H9 (cell line): ENCODE data around the gene HERC4. TPM values are rescaled to one million over a fixed set of nuclear protein-coding genes. Genes with fewer than 3 reads are reported as not detected.

Source experiments
- DNase-seq: peaks from one replicate; pipeline ENCODE4 v3.0.0-alpha.2; 2017
- H2AFZ ChIP-seq: one replicate; pipeline ENCODE4 v1.6.1; 2013; ENCODE audit warnings: mild to moderate bottlenecking, low read length, control low read depth, moderate library complexity
- H2AK5ac ChIP-seq: 2 replicates; pipeline ENCODE4 v1.6.1; 2013; ENCODE audit warnings: low read length, control low read depth, mixed read lengths; ENCODE audit not compliant: insufficient read length
- H2BK120ac ChIP-seq: one replicate; pipeline ENCODE4 v1.6.1; 2013; ENCODE audit warnings: low read depth, mild to moderate bottlenecking, low read length, control low read depth, inconsistent platforms; ENCODE audit not compliant: poor library complexity, severe bottlenecking
- H2BK12ac ChIP-seq: 2 replicates; pipeline ENCODE4 v1.6.1; 2013; ENCODE audit warnings: low read length, control low read depth, mixed read lengths, low read depth; ENCODE audit not compliant: insufficient read length
- H2BK15ac ChIP-seq: 2 replicates; pipeline ENCODE4 v1.6.1; 2013; ENCODE audit warnings: low read depth, low read length, control low read depth
- H2BK20ac ChIP-seq: one replicate; pipeline ENCODE4 v1.6.1; 2013; ENCODE audit warnings: low read depth, mild to moderate bottlenecking, low read length, control low read depth, inconsistent platforms; ENCODE audit not compliant: poor library complexity, severe bottlenecking
- H2BK5ac ChIP-seq: 2 replicates; pipeline ENCODE4 v1.6.1; 2013; ENCODE audit warnings: low read length, control low read depth, mixed read lengths; ENCODE audit not compliant: insufficient read length
- H3K14ac ChIP-seq: 2 replicates; pipeline ENCODE4 v1.6.1; 2013; ENCODE audit warnings: low read length, control low read depth; ENCODE audit not compliant: insufficient read depth
- H3K18ac ChIP-seq: 2 replicates; pipeline ENCODE4 v1.6.1; 2013; ENCODE audit warnings: low read depth, mild to moderate bottlenecking, mixed read lengths, low read length, control low read depth; ENCODE audit not compliant: insufficient read length
- H3K23ac ChIP-seq: 2 replicates; pipeline ENCODE4 v1.6.1; 2013; ENCODE audit warnings: low read length, control low read depth, mixed read lengths, low read depth; ENCODE audit not compliant: insufficient read length
- H3K23me2 ChIP-seq: 2 replicates; pipeline ENCODE4 v1.6.1; 2013; ENCODE audit warnings: low read depth, mild to moderate bottlenecking, mixed read lengths, low read length, control low read depth; ENCODE audit not compliant: insufficient read length, poor library complexity, severe bottlenecking
- H3K27ac ChIP-seq: 2 replicates; pipeline ENCODE4 v1.5.1; 2013; ENCODE audit warnings: low read length, control low read depth, mixed read lengths, low read depth; ENCODE audit not compliant: insufficient read length
- H3K27me3 ChIP-seq: 2 replicates; pipeline ENCODE4 v1.6.1; 2013; ENCODE audit warnings: low read length, control low read depth, inconsistent platforms; ENCODE audit not compliant: insufficient read depth
- H3K4ac ChIP-seq: 2 replicates; pipeline ENCODE4 v1.6.1; 2013; ENCODE audit warnings: low read depth, mild to moderate bottlenecking, control low read depth, inconsistent platforms, low read length, moderate library complexity
- H3K4me1 ChIP-seq: 2 replicates; pipeline ENCODE4 v1.6.1; 2013; ENCODE audit warnings: low read length, control low read depth, inconsistent platforms; ENCODE audit not compliant: insufficient read depth
- H3K4me2 ChIP-seq: 2 replicates; pipeline ENCODE4 v1.6.1; 2013; ENCODE audit warnings: low read length, control low read depth, mixed read lengths; ENCODE audit not compliant: insufficient read length, insufficient read depth
- H3K56ac ChIP-seq: 2 replicates; pipeline ENCODE4 v1.6.1; 2013; ENCODE audit warnings: low read depth, mild to moderate bottlenecking, mixed read lengths, low read length, control low read depth; ENCODE audit not compliant: insufficient read length
- H3K79me1 ChIP-seq: 2 replicates; pipeline ENCODE4 v1.6.1; 2013; ENCODE audit warnings: low read depth, mild to moderate bottlenecking, moderate library complexity, low read length, control low read depth, inconsistent platforms; ENCODE audit not compliant: insufficient read depth, poor library complexity, severe bottlenecking
- H3K79me2 ChIP-seq: 2 replicates; pipeline ENCODE4 v1.6.1; 2013; ENCODE audit warnings: low read length, control low read depth, inconsistent platforms; ENCODE audit not compliant: insufficient read depth
- H3K9ac ChIP-seq: 2 replicates; pipeline ENCODE4 v1.6.1; 2013; ENCODE audit warnings: low read length, control low read depth, mixed read lengths; ENCODE audit not compliant: insufficient read length; ENCODE audit errors: extremely low read depth
- H3K9me3 ChIP-seq: one replicate; pipeline ENCODE4 v1.6.1; 2013; ENCODE audit warnings: low read depth, low read length, inconsistent platforms; ENCODE audit not compliant: control insufficient read depth
- H3T11ph ChIP-seq: one replicate; pipeline ENCODE4 v1.6.1; 2013; ENCODE audit warnings: mild to moderate bottlenecking, low read length, control low read depth, inconsistent platforms
- H4K20me1 ChIP-seq: one replicate; pipeline ENCODE4 v1.6.1; 2013; ENCODE audit not compliant: control insufficient read depth, insufficient read length, insufficient read depth
- H4K5ac ChIP-seq: 2 replicates; pipeline ENCODE4 v1.6.1; 2013; ENCODE audit warnings: low read depth, mild to moderate bottlenecking, mixed read lengths, low read length, control low read depth; ENCODE audit not compliant: insufficient read length
- H4K8ac ChIP-seq: replicated peaks from 2 replicates; pipeline ENCODE4 v1.6.1; 2013; ENCODE audit warnings: low read length, control low read depth, mixed read lengths, low read depth; ENCODE audit not compliant: insufficient read length
- H4K91ac ChIP-seq: 2 replicates; pipeline ENCODE4 v1.6.1; 2013; ENCODE audit warnings: low read depth, mild to moderate bottlenecking, moderate library complexity, mixed read lengths, low read length, control low read depth; ENCODE audit not compliant: insufficient read length
- H3K27ac Mint-ChIP-seq, 3 experiments: 2 replicates in 2 of 3; 3 replicates in 1 of 3; pipeline ENCODE4 v1.8.0; 2020 to 2021; ENCODE audit warnings: mixed read lengths in 3 of 3, mild to moderate bottlenecking in 1 of 3, moderate library complexity in 1 of 3
- H3K27me3 Mint-ChIP-seq: 2 replicates; pipeline ENCODE4 v1.8.0; 2021; ENCODE audit warnings: low read depth, mild to moderate bottlenecking, moderate library complexity, mixed read lengths
- H3K36me3 Mint-ChIP-seq, 3 experiments: 2 replicates in 2 of 3; 3 replicates in 1 of 3; pipeline ENCODE4 v1.8.0; 2020 to 2021; ENCODE audit warnings: low read depth in 3 of 3, mixed read lengths in 3 of 3; ENCODE audit not compliant: insufficient read depth in 1 of 3
- H3K4me1 Mint-ChIP-seq, 2 experiments: 2 replicates each; pipeline ENCODE4 v1.8.0; 2020; ENCODE audit warnings: mixed read lengths in 2 of 2
- H3K4me3 Mint-ChIP-seq, 2 experiments: 2 replicates in 1 of 2; 3 replicates in 1 of 2; pipeline ENCODE4 v1.8.0; 2020 to 2021; ENCODE audit warnings: mild to moderate bottlenecking in 2 of 2, mixed read lengths in 2 of 2, moderate library complexity in 1 of 2
- H3K9me3 Mint-ChIP-seq, 2 experiments: 2 replicates in 1 of 2; 3 replicates in 1 of 2; pipeline ENCODE4 v1.8.0; 2020; ENCODE audit warnings: mild to moderate bottlenecking in 2 of 2, mixed read lengths in 2 of 2, moderate library complexity in 1 of 2
- CTCF ChIP-seq: fragments of 200-600 bp; sonication (generic); conservative IDR thresholded peaks from 3 replicates; pipeline ENCODE4 v1.8.0; 2021; ENCODE audit warnings: antibody characterized with exemption, mild to moderate bottlenecking
- WGBS: extraction: QIAGEN DNeasy Blood & Tissue Kit; methylation state at CpG from one replicate; pipeline ENCODE4 v1.1.7; 2013; ENCODE audit warnings: missing lambda C conversion rate, low lambda C conversion rate, mixed read lengths; ENCODE audit not compliant: insufficient read length; ENCODE audit errors: extremely low coverage; 5-methylcytosine and 5-hydroxymethylcytosine counted together
- total RNA-seq: library from RNA; stranded (reverse); gene quantifications from 2 replicates; pipeline ENCODE4 v1.2.1, GENCODE V29; 2021

The HERC4 gene
- total RNA-seq, 1 experiment from 2014 or later = 24.5 TPM

DNA sequence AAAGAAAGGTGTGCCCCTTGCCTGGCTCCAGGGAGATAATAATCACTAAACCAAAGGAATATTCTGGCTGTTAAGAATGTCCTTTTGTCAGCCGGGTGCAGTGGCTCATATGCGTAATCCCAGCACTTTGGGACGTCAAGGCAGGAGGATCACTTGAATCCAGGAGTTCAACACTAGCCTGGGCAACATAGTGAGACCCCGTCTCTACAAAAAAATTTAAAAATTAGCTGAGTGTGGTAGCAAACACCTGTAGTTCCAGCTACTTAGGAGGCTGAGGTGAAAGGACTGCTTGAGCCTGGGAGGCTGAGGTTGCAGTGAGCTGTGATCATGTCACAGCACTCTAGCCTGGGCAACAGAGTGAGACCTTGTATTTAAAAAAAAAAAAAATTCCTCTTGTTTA is 74.1 kb downstream of the HERC4 start:
- H2BK12ac ChIP-seq = no peak overlapping the region
- Mint-ChIP-seq H3K9me3 (no peaks in the 10 kb centered on the region), H3K4me1 (peaks cover 6 to 8% of the 10 kb centered on the region in 2 experiments; a peak in 2 of 4 replicates), H3K4me3 (no peak overlapping the region), H3K27me3 (no peaks in the 10 kb centered on the region), H3K36me3 (peaks cover 7 to 21% (median 18%) of the 10 kb centered on the region in 3 experiments; a peak in 6 of 7 replicates), H3K27ac (no peak overlapping the region)
- no peak overlapping the region for H2AK5ac ChIP-seq
- no peak overlapping the region for H2AFZ ChIP-seq
- H3K23ac ChIP-seq = no peak overlapping the region
- no peak overlapping the region for H3K4me2 ChIP-seq
- no peaks in the 10 kb centered on the region for H3K79me2 ChIP-seq
- no peak overlapping the region for H3K14ac ChIP-seq
- no peak overlapping the region for H2BK15ac ChIP-seq
- no peaks in the 10 kb centered on the region for H3K23me2 ChIP-seq
- H3K9ac ChIP-seq = no peak overlapping the region
- no peak overlapping the region for H4K5ac ChIP-seq
- no peak for DNase-seq
- no peaks in the 10 kb centered on the region for H3K27me3 ChIP-seq
- no peaks in the 10 kb centered on the region for H3K9me3 ChIP-seq
- H4K8ac ChIP-seq = no peak overlapping the region
- no peaks in the 10 kb centered on the region for H3K79me1 ChIP-seq
- H2BK20ac ChIP-seq = no peak overlapping the region
- H3K27ac ChIP-seq = no peak overlapping the region
- no peak overlapping the region for H4K91ac ChIP-seq
- H3T11ph ChIP-seq = no peak overlapping the region
- no peaks in the 10 kb centered on the region for H3K4me1 ChIP-seq
- H2BK5ac ChIP-seq = no peak overlapping the region
- H3K56ac ChIP-seq = no peak overlapping the region
- no peak overlapping the region for H3K18ac ChIP-seq
- H2BK120ac ChIP-seq = no peak overlapping the region
- H4K20me1 ChIP-seq = no peaks in the 10 kb centered on the region
- H3K4ac ChIP-seq = no peak overlapping the region
- TF ChIP-seq CTCF = no peak
- no CpG with 5 or more reads among the region's 4 CpGs for WGBS
